Neural cell (in vitro differentiated cells): ENCODE data around the gene SYT11. TPM values are rescaled to one million over a fixed set of nuclear protein-coding genes. Genes with fewer than 3 reads are reported as not detected.
"Not testable (repeated sequence)": the region's sequence is repeated elsewhere in the genome, so short reads cannot be mapped to it uniquely, and the experiment has no call there.

Source experiments
- H2AFZ ChIP-seq: fragments of 200-600, 300-800 bp; sonication (generic), shearing (Covaris generic); 2 replicates; pipeline ENCODE4 v1.6.0; 2014; ENCODE audit warnings: low read depth, mild to moderate bottlenecking, antibody characterized with exemption, low read length, moderate library complexity
- H3F3A ChIP-seq: fragments of 200-600 bp; shearing (Covaris generic); 2 replicates; pipeline ENCODE4 v1.6.1; 2016; ENCODE audit warnings: mild to moderate bottlenecking, moderate library complexity, mixed read lengths, antibody characterized with exemption, low read length; ENCODE audit not compliant: insufficient read depth, poor library complexity, severe bottlenecking
- H3K27ac ChIP-seq: fragments of 200-600, 300-800 bp; sonication (generic), shearing (Covaris generic); 2 replicates; pipeline ENCODE4 v1.5.1; 2014; ENCODE audit warnings: mild to moderate bottlenecking, low read length, moderate library complexity
- H3K27me3 ChIP-seq: fragments of 300-800, 200-600 bp; sonication (generic), shearing (Covaris generic); 2 replicates; pipeline ENCODE4 v1.6.0; 2014; ENCODE audit warnings: mild to moderate bottlenecking, low read depth, low read length, moderate library complexity; ENCODE audit not compliant: insufficient read depth
- H3K36me3 ChIP-seq: fragments of 300-800, 200-600 bp; sonication (generic), shearing (Covaris generic); 2 replicates; pipeline ENCODE4 v1.5.1; 2014; ENCODE audit warnings: mild to moderate bottlenecking, antibody characterized with exemption, low read length, moderate library complexity; ENCODE audit not compliant: insufficient read depth
- H3K4me2 ChIP-seq: fragments of 300-800, 200-600 bp; sonication (generic), shearing (Covaris generic); 2 replicates; pipeline ENCODE4 v1.6.0; 2014; ENCODE audit warnings: mild to moderate bottlenecking, low read length
- H3K4me3 ChIP-seq: fragments of 300-800, 200-600 bp; sonication (generic), shearing (Covaris generic); 2 replicates; pipeline ENCODE4 v1.5.1; 2014; ENCODE audit warnings: mild to moderate bottlenecking, low read length, moderate library complexity
- H3K79me2 ChIP-seq: fragments of 200-600 bp; shearing (Covaris generic); replicated peaks from 2 replicates; pipeline ENCODE4 v1.6.0; 2014; ENCODE audit warnings: mild to moderate bottlenecking, low read length, moderate library complexity; ENCODE audit not compliant: insufficient read depth
- H3K9ac ChIP-seq: fragments of 300-800, 200-600 bp; sonication (generic), shearing (Covaris generic); 2 replicates; pipeline ENCODE4 v1.6.1; 2016; ENCODE audit warnings: mild to moderate bottlenecking, low read length, mixed read lengths
- H3K9me2 ChIP-seq: fragments of 200-600 bp; shearing (Covaris generic); 2 replicates; pipeline ENCODE4 v1.6.1; 2016; ENCODE audit warnings: mild to moderate bottlenecking, low read length, mixed read lengths; ENCODE audit not compliant: insufficient read depth
- H3K9me3 ChIP-seq: fragments of 200-600, 300-800 bp; sonication (generic), shearing (Covaris generic); 2 replicates; pipeline ENCODE4 v1.6.1; 2016; ENCODE audit warnings: mild to moderate bottlenecking, mixed run types, low read length, moderate library complexity, mixed read lengths
- H4K20me1 ChIP-seq: fragments of 200-600 bp; shearing (Covaris generic); 2 replicates; pipeline ENCODE4 v1.6.1; 2016; ENCODE audit warnings: mild to moderate bottlenecking, mixed run types; ENCODE audit not compliant: insufficient read depth
- EP300 ChIP-seq: fragments of 450-650 bp; conservative IDR thresholded peaks from 2 replicates; pipeline ENCODE4 v1.6.1; 2014; ENCODE audit warnings: antibody characterized with exemption, mild to moderate bottlenecking, moderate library complexity; ENCODE audit not compliant: poor library complexity, severe bottlenecking
- EZH2 ChIP-seq: fragments of 200-600, 300-800 bp; shearing (Covaris generic), sonication (generic); IDR thresholded peaks from 2 replicates; pipeline ENCODE4 v1.6.1; 2014; ENCODE audit warnings: antibody characterized with exemption, low read length, borderline replicate concordance, mild to moderate bottlenecking; ENCODE audit not compliant: insufficient read depth, poor library complexity, severe bottlenecking
- MXI1 ChIP-seq: fragments of 450-650 bp; conservative IDR thresholded peaks from 2 replicates; pipeline ENCODE4 v1.6.1; 2014; ENCODE audit warnings: antibody characterized with exemption, mild to moderate bottlenecking; ENCODE audit not compliant: poor library complexity, severe bottlenecking
- POLR2AphosphoS5 ChIP-seq: IDR thresholded peaks from 2 replicates; pipeline ENCODE4 v1.6.1; 2012
- RAD21 ChIP-seq: fragments of 450-650 bp; conservative IDR thresholded peaks from 2 replicates; pipeline ENCODE4 v1.6.1; 2014; ENCODE audit warnings: antibody characterized with exemption, mild to moderate bottlenecking, moderate library complexity
- SMC3 ChIP-seq: fragments of 450-650 bp; conservative IDR thresholded peaks from 2 replicates; pipeline ENCODE4 v1.6.1; 2014; ENCODE audit warnings: antibody characterized with exemption, mild to moderate bottlenecking, moderate library complexity; ENCODE audit not compliant: poor library complexity
- TAF1 ChIP-seq: IDR thresholded peaks from 2 replicates; pipeline ENCODE4 v1.6.1; 2012; ENCODE audit warnings: low read depth
- polyA plus RNA-seq: library from polyadenylated mRNA; depleted of rRNA; stranded (reverse); fragments of >200 nt; gene quantifications from 2 replicates; pipeline ENCODE4 v1.2.3, GENCODE V29; 2014
- TF ChIP-seq, protein P1 (sequence below): IDR thresholded peaks from 2 replicates; pipeline ENCODE4 v1.6.1; 2012; ENCODE audit warnings: borderline replicate concordance
- TF ChIP-seq, protein P2 (sequence below): fragments of 450-650 bp; IDR thresholded peaks from 2 replicates; pipeline ENCODE4 v1.5.1; 2014; ENCODE audit warnings: antibody characterized with exemption, mild to moderate bottlenecking, moderate library complexity; ENCODE audit not compliant: poor library complexity, severe bottlenecking

SYT11 gene
- polyA plus RNA-seq, 1 donor from 2014 or later, result 122 TPM

DNA sequence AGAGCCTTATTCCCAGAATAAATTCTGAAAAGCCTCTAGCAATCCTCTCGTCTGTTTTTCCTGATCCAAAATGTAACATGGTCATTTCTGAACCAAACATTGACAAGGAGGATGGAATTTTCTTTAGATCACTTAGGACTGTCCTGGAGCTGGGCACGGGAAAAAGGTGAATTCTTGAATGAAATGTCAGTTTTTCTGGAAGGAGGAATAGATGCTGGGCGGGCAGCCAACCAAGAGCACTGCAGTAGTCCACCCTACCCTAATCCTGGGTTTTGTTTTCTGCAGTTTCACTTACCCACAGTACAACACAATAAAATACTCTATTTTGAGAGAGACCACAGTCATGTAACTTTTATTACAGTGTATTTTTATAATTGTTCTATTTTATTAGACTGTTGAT lies 30.9 kb downstream of the SYT11 start:
- Histone ChIP-seq H2AFZ (no peak overlapping the region), H3F3A (no peaks in the 10 kb centered on the region), H3K9me3 (no peaks in the 10 kb centered on the region), H3K36me3 (no peaks in the 10 kb centered on the region), H3K4me2 (no peak overlapping the region), H4K20me1 (no peaks in the 10 kb centered on the region), H3K4me3 (no peak overlapping the region), H3K27ac (no peak overlapping the region), H3K9me2 (no peaks in the 10 kb centered on the region), H3K9ac (no peak overlapping the region), H3K79me2 (no peaks in the 10 kb centered on the region), H3K27me3 (no peaks in the 10 kb centered on the region)
- TF ChIP-seq EZH2 (no peak), SMC3 (no peak), EP300 (no peak), TAF1 (no peak)

DNA sequence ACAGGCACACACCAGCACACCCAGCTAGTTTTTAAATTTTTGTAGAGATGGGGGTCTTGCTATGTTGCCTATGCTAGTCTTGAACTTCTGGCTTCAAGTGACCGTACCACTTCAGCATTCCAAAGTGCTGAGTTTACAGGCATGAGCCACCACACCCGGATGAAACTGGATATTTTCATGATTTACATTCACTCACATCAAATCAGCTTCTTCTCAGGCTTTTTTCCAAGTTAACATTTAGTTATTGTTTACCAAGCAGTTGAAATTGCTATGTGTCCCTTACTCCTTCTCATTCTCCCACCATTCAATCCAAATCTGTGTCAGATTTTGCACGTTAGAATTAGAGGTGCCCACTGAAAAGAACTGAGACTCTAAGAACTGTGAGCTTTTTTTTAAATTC lies 33.4 kb downstream of the SYT11 start:
- H3F3A ChIP-seq, result no peaks in the 10 kb centered on the region
- H3K79me2 ChIP-seq, result no peaks in the 10 kb centered on the region
- no peaks in the 10 kb centered on the region for H3K9me2 ChIP-seq
- H2AFZ ChIP-seq, result no peak overlapping the region
- no peaks in the 10 kb centered on the region for H3K36me3 ChIP-seq
- no peak overlapping the region for H3K27ac ChIP-seq
- no peaks in the 10 kb centered on the region for H3K27me3 ChIP-seq
- no peak overlapping the region for H3K4me3 ChIP-seq
- TF ChIP-seq TAF1, result no peak
- TF ChIP-seq, protein P1, sequence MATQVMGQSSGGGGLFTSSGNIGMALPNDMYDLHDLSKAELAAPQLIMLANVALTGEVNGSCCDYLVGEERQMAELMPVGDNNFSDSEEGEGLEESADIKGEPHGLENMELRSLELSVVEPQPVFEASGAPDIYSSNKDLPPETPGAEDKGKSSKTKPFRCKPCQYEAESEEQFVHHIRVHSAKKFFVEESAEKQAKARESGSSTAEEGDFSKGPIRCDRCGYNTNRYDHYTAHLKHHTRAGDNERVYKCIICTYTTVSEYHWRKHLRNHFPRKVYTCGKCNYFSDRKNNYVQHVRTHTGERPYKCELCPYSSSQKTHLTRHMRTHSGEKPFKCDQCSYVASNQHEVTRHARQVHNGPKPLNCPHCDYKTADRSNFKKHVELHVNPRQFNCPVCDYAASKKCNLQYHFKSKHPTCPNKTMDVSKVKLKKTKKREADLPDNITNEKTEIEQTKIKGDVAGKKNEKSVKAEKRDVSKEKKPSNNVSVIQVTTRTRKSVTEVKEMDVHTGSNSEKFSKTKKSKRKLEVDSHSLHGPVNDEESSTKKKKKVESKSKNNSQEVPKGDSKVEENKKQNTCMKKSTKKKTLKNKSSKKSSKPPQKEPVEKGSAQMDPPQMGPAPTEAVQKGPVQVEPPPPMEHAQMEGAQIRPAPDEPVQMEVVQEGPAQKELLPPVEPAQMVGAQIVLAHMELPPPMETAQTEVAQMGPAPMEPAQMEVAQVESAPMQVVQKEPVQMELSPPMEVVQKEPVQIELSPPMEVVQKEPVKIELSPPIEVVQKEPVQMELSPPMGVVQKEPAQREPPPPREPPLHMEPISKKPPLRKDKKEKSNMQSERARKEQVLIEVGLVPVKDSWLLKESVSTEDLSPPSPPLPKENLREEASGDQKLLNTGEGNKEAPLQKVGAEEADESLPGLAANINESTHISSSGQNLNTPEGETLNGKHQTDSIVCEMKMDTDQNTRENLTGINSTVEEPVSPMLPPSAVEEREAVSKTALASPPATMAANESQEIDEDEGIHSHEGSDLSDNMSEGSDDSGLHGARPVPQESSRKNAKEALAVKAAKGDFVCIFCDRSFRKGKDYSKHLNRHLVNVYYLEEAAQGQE, result no peak
- TF ChIP-seq MXI1, result no peak
- no peaks in the 10 kb centered on the region for H3K9me3 ChIP-seq
- no peaks in the 10 kb centered on the region for H4K20me1 ChIP-seq
- H3K4me2 ChIP-seq, result no peak overlapping the region
- no peak overlapping the region for H3K9ac ChIP-seq

DNA sequence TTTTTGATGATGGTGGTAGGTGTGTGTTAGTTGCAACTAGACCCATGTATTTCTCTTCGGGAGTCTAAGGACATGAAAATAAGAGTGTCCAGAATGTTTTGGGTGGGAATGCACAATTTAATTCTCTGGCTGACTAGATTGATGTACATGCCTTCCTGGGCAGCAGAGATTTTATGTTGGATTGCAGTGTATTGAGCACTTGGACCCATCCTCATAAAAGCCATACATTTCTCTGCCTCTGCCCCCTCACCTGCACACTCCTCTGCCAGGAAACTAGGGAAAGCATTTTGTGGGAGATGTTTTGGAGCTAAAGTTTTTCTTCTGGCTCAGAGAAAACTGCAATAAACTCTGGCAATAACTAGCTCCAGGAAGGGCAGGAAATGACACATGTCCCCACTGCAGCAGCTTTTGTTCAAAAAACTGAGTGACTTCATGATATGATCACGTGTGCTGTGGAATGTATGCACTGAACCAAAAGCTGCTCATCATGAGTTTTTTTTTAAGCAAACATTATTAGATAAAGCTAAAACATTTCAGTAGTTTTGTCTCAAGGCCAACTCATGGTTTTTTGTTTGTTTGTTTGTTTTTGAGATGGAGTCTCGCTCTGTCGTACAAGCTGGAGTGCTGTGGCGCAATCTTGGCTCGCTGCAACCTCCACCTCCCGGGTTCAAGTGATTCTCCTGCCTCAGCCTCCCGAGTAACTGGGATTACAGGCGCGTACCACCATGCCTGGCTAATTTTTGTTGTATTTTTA lies 34.2 kb downstream of the SYT11 start:
- H3K79me2 ChIP-seq, result no peaks in the 10 kb centered on the region
- H3F3A ChIP-seq, result no peaks in the 10 kb centered on the region
- no peaks in the 10 kb centered on the region for H3K27me3 ChIP-seq
- H4K20me1 ChIP-seq, result no peaks in the 10 kb centered on the region
- no peak overlapping the region for H2AFZ ChIP-seq
- no peak overlapping the region for H3K4me3 ChIP-seq
- no peak overlapping the region for H3K9ac ChIP-seq
- no peaks in the 10 kb centered on the region for H3K9me3 ChIP-seq
- no peak overlapping the region for H3K4me2 ChIP-seq
- H3K9me2 ChIP-seq, result no peaks in the 10 kb centered on the region
- no peaks in the 10 kb centered on the region for H3K36me3 ChIP-seq
- no peak overlapping the region for H3K27ac ChIP-seq
- TF ChIP-seq POLR2AphosphoS5, result no peak
- no peak for TF ChIP-seq SMC3
- no peak for TF ChIP-seq EP300
- no peak for TF ChIP-seq TAF1
- TF ChIP-seq, protein P1, result no peak
- TF ChIP-seq, protein P2, sequence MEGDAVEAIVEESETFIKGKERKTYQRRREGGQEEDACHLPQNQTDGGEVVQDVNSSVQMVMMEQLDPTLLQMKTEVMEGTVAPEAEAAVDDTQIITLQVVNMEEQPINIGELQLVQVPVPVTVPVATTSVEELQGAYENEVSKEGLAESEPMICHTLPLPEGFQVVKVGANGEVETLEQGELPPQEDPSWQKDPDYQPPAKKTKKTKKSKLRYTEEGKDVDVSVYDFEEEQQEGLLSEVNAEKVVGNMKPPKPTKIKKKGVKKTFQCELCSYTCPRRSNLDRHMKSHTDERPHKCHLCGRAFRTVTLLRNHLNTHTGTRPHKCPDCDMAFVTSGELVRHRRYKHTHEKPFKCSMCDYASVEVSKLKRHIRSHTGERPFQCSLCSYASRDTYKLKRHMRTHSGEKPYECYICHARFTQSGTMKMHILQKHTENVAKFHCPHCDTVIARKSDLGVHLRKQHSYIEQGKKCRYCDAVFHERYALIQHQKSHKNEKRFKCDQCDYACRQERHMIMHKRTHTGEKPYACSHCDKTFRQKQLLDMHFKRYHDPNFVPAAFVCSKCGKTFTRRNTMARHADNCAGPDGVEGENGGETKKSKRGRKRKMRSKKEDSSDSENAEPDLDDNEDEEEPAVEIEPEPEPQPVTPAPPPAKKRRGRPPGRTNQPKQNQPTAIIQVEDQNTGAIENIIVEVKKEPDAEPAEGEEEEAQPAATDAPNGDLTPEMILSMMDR, result no peak
- no peak for TF ChIP-seq RAD21
- TF ChIP-seq EZH2, result no peak
- no peak for TF ChIP-seq MXI1

DNA sequence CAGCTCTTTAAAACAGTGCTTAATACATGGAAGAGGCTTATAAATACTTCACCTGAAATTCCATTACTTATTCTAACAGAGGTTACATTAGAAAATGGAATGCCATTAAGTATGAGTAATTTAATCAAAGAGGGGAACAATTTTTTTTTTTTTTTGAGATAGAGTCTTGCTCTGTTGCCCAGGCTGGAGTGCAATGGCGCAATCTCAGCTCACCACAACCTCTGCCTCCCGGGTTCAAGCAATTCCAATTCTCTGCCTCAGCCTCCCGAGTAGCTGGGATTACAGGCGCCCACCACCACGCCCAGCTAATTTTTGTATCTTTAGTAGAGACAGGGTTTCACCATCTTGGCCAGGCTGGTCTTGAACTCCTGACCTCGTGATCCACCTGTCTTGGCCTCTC lies 36.2 kb downstream of the SYT11 start:
- H3F3A ChIP-seq, H3K9me3 ChIP-seq, H3K36me3 ChIP-seq: not testable (repeated sequence)

More for the DNA sequence above, 36.2 kb downstream of the SYT11 start:
- not testable (repeated sequence) for H3K9ac ChIP-seq, H3K9me2 ChIP-seq, H3K27ac ChIP-seq, H2AFZ ChIP-seq, H3K4me2 ChIP-seq, H3K79me2 ChIP-seq, H3K4me3 ChIP-seq, H4K20me1 ChIP-seq, H3K27me3 ChIP-seq
